ENCODE results near the gene SIL1. TPM values are rescaled to one million over a fixed set of nuclear protein-coding genes. Genes with fewer than 3 reads are reported as not detected.

Gene SIL1
- total RNA-seq, 4 donors from 2014 or later = 17.4 to 122 (median 58.3) TPM

- TF ChIP-seq CTCF (IDR thresholded peaks at IDR 0.05) = no peak
- no peak for TF ChIP-seq POLR2A (IDR thresholded peaks at IDR 0.05)
- Histone ChIP-seq H3K27ac (no peak overlapping the region), H3K4me3 (no peak overlapping the region), H3K4me1 (peaks cover 0 to 6% of the 10 kb centered on the region in 2 donors), H3K36me3 (no peaks in the 10 kb centered on the region), H3K9me3 (no peaks in the 10 kb centered on the region), H3K27me3 (no peaks in the 10 kb centered on the region)
- DNase-seq = no peak
- intact Hi-C loops (cut with DNase I; ENCODE audit: low total_unique reads) = no loop called here
These were observed 87.5 kb downstream of the SIL1 start for GRCh38 chr5:139110526-139111168.

GRCh38 chr5:139108063-139108824, 89.9 kb downstream of the SIL1 start:
- no peaks in the 10 kb centered on the region for H3K9me3 ChIP-seq
- no peak overlapping the region for H3K4me3 ChIP-seq
- intact Hi-C loops (cut with DNase I; ENCODE audit: low total_unique reads) = no loop called here
- TF ChIP-seq POLR2A (IDR thresholded peaks at IDR 0.05) = no peak
- TF ChIP-seq CTCF (IDR thresholded peaks at IDR 0.05) = no peak
- H3K36me3 ChIP-seq = no peaks in the 10 kb centered on the region
- DNase-seq = peak in 1 of 2 donors; percentile 35
- H3K4me1 ChIP-seq = peaks cover 0 to 7% of the 10 kb centered on the region in 2 donors
- H3K27ac ChIP-seq = peak overlapping the region; percentile 59 to 71
- no peaks in the 10 kb centered on the region for H3K27me3 ChIP-seq

- no peak for TF ChIP-seq CTCF (IDR thresholded peaks at IDR 0.05)
- TF ChIP-seq POLR2A (IDR thresholded peaks at IDR 0.05) = no peak
- Histone ChIP-seq H3K9me3 (no peaks in the 10 kb centered on the region), H3K4me1 (peaks cover 0 to 7% of the 10 kb centered on the region in 2 donors), H3K27ac (peak overlapping the region; percentile 88), H3K27me3 (no peaks in the 10 kb centered on the region), H3K4me3 (no peak overlapping the region), H3K36me3 (no peaks in the 10 kb centered on the region)
- intact Hi-C loops (cut with DNase I; ENCODE audit: low total_unique reads) = no loop called here
- DNase-seq = peak in 1 of 2 donors; percentile 20
These were observed 92.5 kb downstream of the SIL1 start for GRCh38 chr5:139105621-139106071.

GRCh38 chr5:139104577-139105276, 93.4 kb downstream of the SIL1 start:
- Histone ChIP-seq H3K27me3 (no peaks in the 10 kb centered on the region), H3K27ac (peak overlapping the region; percentile 88), H3K9me3 (no peaks in the 10 kb centered on the region), H3K4me3 (no peak overlapping the region), H3K36me3 (no peaks in the 10 kb centered on the region), H3K4me1 (peaks cover 0 to 7% of the 10 kb centered on the region in 2 donors)
- no peak for TF ChIP-seq CTCF (IDR thresholded peaks at IDR 0.05)
- TF ChIP-seq POLR2A (IDR thresholded peaks at IDR 0.05) = no peak
- intact Hi-C loops (cut with DNase I; ENCODE audit: low total_unique reads) = no loop called here
- peak; percentile 84 to 89 for DNase-seq

Measured in uterus (tissue), 4 donors.